Activated CD4-positive, alpha-beta T cell treated with anti-CD3 and anti-CD28 coated beads, Interleukin-2, amount 10 ng/mL, durations not matched to agents 7 days and 5 days (primary cell): ENCODE data around the gene LSM10. TPM values are rescaled to one million over a fixed set of nuclear protein-coding genes. Genes with fewer than 3 reads are reported as not detected.

Experiments used
- CTCF ChIA-PET: fragments of 350-600 bp; sonication (Branson Sonifier 250); formaldehyde crosslinking; loops from one replicate; lab custom pipeline; 2021; ENCODE audit warnings: antibody characterized with exemption; lab: Charles Lee
- POLR2A ChIA-PET: fragments of 350-600 bp; sonication (Branson Sonifier 250); formaldehyde crosslinking; loops from one replicate; lab custom pipeline; 2021; ENCODE audit warnings: antibody characterized with exemption; lab: Charles Lee
- DNase-seq: peaks from one replicate; pipeline ENCODE4 v3.0.0-alpha.2; 2020
- H3K27ac Mint-ChIP-seq: one replicate; pipeline ENCODE4 v1.8.0; 2021; ENCODE audit warnings: mild to moderate bottlenecking, moderate library complexity, mixed read lengths
- H3K27me3 Mint-ChIP-seq: one replicate; pipeline ENCODE4 v1.8.0; 2021; ENCODE audit warnings: mixed read lengths
- H3K36me3 Mint-ChIP-seq: one replicate; pipeline ENCODE4 v1.8.0; 2021; ENCODE audit warnings: low read depth, mixed read lengths
- H3K4me1 Mint-ChIP-seq: one replicate; pipeline ENCODE4 v1.8.0; 2021; ENCODE audit warnings: mixed read lengths
- H3K4me3 Mint-ChIP-seq: one replicate; pipeline ENCODE4 v1.8.0; 2021; ENCODE audit warnings: mild to moderate bottlenecking, moderate library complexity, mixed read lengths
- H3K9me3 Mint-ChIP-seq: one replicate; pipeline ENCODE4 v1.8.0; 2021; ENCODE audit warnings: mixed read lengths
- total RNA-seq, 2 experiments: library from RNA; stranded (reverse); gene quantifications; one replicate each; pipeline ENCODE4 v1.2.3, GENCODE V29; 2021

The LSM10 gene
- total RNA-seq, 2 experiments from 2014 or later = 39.3 to 39.4 TPM

- no peak for DNase-seq
Measured at GRCh38 chr1:36387141-36387949, 10.4 kb downstream of the LSM10 start.

GRCh38 chr1:36386265-36387140 is 11.2 kb downstream of the LSM10 start:
- Mint-ChIP-seq H3K9me3 (no peaks in the 10 kb centered on the region), H3K4me1 (peaks cover 66% of the 10 kb centered on the region), H3K4me3 (peak overlapping the region; percentile 82), H3K27ac (peak overlapping the region; percentile 99), H3K27me3 (no peaks in the 10 kb centered on the region), H3K36me3 (peaks cover 35% of the 10 kb centered on the region)
- DNase-seq = peak; percentile 94
- POLR2A ChIA-PET = interaction anchor here (0.6 to 1.4 kb wide), 9 partner anchors 9 to 226 kb away, joined by 3 to 6 read pairs (median 4); partner anchors contain the start of genes LSM10 and THRAP3
- CTCF ChIA-PET = interaction anchor here (0.7 to 4.9 kb wide), 11 partner anchors 13 to 237 kb away, joined by 3 to 55 read pairs (median 3); partner anchors contain the start of gene LSM10

More at GRCh38 chr1:36387141-36387949, 10.4 kb downstream of the LSM10 start:
- H3K4me1 Mint-ChIP-seq = peaks cover 65% of the 10 kb centered on the region
- H3K27ac Mint-ChIP-seq = peak overlapping the region; percentile 99
- POLR2A ChIA-PET = interaction anchor here (0.9 to 1.4 kb wide), 6 partner anchors 10 to 227 kb away, joined by 3 to 6 read pairs (median 4); partner anchors contain the start of genes LSM10 and THRAP3
- CTCF ChIA-PET = interaction anchor here (0.6 to 4.9 kb wide), 12 partner anchors 12 to 237 kb away, joined by 3 to 55 read pairs (median 3); partner anchors contain the start of gene LSM10
- no peaks in the 10 kb centered on the region for H3K27me3 Mint-ChIP-seq
- no peaks in the 10 kb centered on the region for H3K9me3 Mint-ChIP-seq
- H3K4me3 Mint-ChIP-seq = peak overlapping the region; percentile 82
- H3K36me3 Mint-ChIP-seq = peaks cover 37% of the 10 kb centered on the region

DNA sequence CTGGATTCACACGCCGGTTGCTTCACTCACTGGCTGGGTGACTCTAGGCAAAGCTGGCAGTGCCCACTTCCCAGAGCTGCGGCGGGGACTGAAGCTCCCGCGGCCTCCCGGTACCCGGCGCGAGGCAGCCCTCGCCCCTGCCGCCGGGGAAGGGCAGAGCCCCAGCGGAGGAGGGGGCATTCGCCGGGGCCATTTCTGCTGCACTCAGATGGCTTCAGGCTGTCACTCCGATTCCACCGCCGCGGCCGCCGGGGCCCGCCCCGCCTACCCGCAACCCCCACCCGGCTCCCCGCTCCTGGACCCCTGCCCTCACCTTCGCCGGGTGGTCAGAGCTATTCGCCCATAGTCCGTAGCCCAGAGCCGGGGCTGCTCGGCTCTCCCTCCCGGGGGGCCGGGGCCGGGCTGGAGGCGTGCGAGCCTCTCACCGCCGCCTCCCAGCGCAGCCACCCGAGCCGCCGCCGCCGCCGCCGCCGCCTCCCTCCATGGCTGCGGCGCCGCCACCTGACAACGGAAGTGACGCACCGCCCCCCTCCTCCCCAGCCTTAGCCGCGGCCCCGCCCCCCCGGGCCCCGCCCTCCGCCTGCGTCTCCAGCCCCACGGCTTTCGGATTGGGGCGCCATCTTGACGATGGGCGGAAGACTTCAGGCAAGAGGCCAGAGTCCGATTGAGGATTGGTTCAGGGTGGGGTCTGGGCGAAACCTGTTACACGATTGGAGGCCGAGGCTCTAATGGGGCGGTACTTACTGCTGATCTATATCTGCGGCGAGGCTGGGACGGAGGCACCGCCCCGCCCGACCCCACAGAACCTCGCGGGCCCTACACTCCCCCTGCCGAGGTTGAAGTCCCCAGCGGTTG is 12.1 kb downstream of the LSM10 start, which contains the start of gene STK40:
Gene STK40 (minus strand): TSS at position 515 of the 855 bp plus-strand sequence. CDS start 24,592 bp downstream, outside the sequence.
- H3K9me3 Mint-ChIP-seq = no peaks in the 10 kb centered on the region
- H3K36me3 Mint-ChIP-seq = peaks cover 30% of the 10 kb centered on the region
- H3K4me1 Mint-ChIP-seq = peaks cover 67% of the 10 kb centered on the region
- POLR2A ChIA-PET = interaction anchor here (0.6 to 1.4 kb wide), 6 partner anchors 10 to 162 kb away, joined by 3 to 6 read pairs (median 4); partner anchors contain the start of genes LSM10 and THRAP3
- H3K4me3 Mint-ChIP-seq = peak within 1 kb of the TSS; percentile 82
- DNase-seq = peak; percentile 99
- CTCF ChIA-PET = interaction anchor here (0.8 to 4.9 kb wide), 5 partner anchors 8 to 39 kb away, joined by 3 to 55 read pairs (median 3); partner anchors contain the start of gene LSM10
- peak within 1 kb of the TSS; percentile 99 for H3K27ac Mint-ChIP-seq
- H3K27me3 Mint-ChIP-seq = no peaks in the 10 kb centered on the region

DNA sequence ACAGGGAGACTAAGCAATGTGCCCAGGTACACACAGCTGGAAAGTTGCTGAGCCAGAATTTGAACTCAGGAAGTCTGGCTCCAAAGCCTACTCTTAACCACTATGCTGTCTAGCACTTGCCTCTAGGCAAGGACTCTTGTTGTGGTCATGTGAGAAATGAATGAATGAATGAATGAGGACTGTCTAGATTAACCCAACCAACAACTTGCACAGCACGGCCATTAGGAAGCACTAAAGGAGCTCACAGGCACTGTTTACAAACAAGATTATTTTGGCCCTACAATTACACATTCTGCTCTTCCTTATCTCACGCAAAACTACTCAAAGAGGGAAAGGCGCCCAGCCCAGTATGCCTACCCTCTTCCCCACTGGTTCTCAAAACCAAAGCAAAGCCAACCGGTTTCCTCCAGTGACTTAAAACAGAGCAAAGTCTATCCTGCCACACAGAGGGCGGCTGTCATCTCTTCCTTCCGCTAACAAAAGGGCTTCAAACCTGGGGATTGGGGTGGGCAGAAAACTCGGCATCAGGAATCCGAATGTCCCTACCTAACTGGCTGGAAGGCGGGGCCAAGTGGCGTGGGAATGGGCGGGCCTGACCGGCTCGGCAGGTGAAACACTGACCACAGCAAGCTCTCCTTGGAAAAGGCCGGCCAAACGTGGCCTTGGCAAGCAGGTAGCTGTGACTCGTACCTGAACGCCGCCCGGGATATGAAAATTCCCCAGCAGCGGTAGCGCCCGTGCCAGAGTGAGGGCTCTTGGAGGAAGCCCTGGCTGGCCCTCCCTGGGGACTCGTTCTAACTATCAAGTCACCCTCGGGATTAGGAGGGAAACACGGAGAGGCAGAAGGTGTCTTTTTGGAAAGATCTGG is 12.9 kb downstream of the LSM10 start:
- ChIA-PET CTCF (interaction anchor here (0.5 to 1.4 kb wide), 4 partner anchors 8 to 124 kb away, joined by 3 to 5 read pairs (median 4); no protein-coding TSS in a partner anchor), POLR2A (no interaction called here)
- Mint-ChIP-seq H3K4me1 (peaks cover 69% of the 10 kb centered on the region), H3K36me3 (peaks cover 25% of the 10 kb centered on the region), H3K27ac (peak overlapping the region; percentile 91), H3K4me3 (peak overlapping the region; percentile 82), H3K9me3 (no peaks in the 10 kb centered on the region), H3K27me3 (no peaks in the 10 kb centered on the region)
- peak; percentile 62 for DNase-seq

- Mint-ChIP-seq H3K4me1 (peaks cover 73% of the 10 kb centered on the region), H3K4me3 (peak overlapping the region; percentile 82), H3K27me3 (no peaks in the 10 kb centered on the region), H3K27ac (peak overlapping the region; percentile 60), H3K9me3 (no peaks in the 10 kb centered on the region), H3K36me3 (peaks cover 22% of the 10 kb centered on the region)
- CTCF ChIA-PET = interaction anchor here (1.4 to 1.5 kb wide), 3 partner anchors 11 to 14 kb away, joined by 3 to 6 read pairs (median 5); partner anchors contain the start of gene LSM10
- POLR2A ChIA-PET = no interaction called here
- no peak for DNase-seq
Measured at GRCh38 chr1:36383240-36383639, 14.5 kb downstream of the LSM10 start.

- H3K4me3 Mint-ChIP-seq = no peak overlapping the region
- no peak overlapping the region for H3K27ac Mint-ChIP-seq
- DNase-seq = no peak
- H3K27me3 Mint-ChIP-seq = no peaks in the 10 kb centered on the region
- POLR2A ChIA-PET = no interaction called here
- CTCF ChIA-PET = interaction anchor here (0.6 to 1.5 kb wide), 3 partner anchors 13 to 103 kb away, joined by 3 to 6 read pairs (median 5); partner anchors contain the start of gene LSM10
- peaks cover 76% of the 10 kb centered on the region for H3K4me1 Mint-ChIP-seq
- no peaks in the 10 kb centered on the region for H3K9me3 Mint-ChIP-seq
- H3K36me3 Mint-ChIP-seq = peaks cover 23% of the 10 kb centered on the region
Measured at GRCh38 chr1:36382669-36383068, 15.0 kb downstream of the LSM10 start.

DNA sequence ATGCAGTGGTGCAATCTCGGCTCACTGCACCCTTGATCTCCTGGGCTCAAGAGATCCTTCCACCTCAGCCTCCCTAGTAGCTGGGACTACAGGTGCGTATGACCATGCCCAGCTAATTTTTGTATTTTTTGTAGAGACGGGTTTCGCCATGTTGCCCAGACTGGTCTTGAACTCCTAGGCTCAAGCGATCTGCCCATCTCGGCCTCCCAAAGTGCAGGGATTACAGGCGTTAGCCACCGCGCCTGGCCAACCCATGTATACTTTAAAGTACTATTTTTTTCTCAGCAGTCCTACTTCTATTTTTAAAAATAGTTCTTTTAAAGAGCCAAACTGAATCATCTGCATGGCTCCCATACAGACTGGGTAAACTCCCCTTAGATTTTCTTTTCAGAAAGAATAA is 15.5 kb downstream of the LSM10 start:
- H3K9me3 Mint-ChIP-seq = no peaks in the 10 kb centered on the region
- no peak for DNase-seq
- H3K36me3 Mint-ChIP-seq = peaks cover 23% of the 10 kb centered on the region
- H3K4me1 Mint-ChIP-seq = peaks cover 74% of the 10 kb centered on the region
- no peak overlapping the region for H3K4me3 Mint-ChIP-seq
- ChIA-PET CTCF (interaction anchor here (0.6 to 1.6 kb wide), 4 partner anchors 13 to 103 kb away, joined by 3 to 6 read pairs (median 5); partner anchors contain the start of gene LSM10), POLR2A (no interaction called here)
- H3K27ac Mint-ChIP-seq = no peak overlapping the region
- no peaks in the 10 kb centered on the region for H3K27me3 Mint-ChIP-seq

DNA sequence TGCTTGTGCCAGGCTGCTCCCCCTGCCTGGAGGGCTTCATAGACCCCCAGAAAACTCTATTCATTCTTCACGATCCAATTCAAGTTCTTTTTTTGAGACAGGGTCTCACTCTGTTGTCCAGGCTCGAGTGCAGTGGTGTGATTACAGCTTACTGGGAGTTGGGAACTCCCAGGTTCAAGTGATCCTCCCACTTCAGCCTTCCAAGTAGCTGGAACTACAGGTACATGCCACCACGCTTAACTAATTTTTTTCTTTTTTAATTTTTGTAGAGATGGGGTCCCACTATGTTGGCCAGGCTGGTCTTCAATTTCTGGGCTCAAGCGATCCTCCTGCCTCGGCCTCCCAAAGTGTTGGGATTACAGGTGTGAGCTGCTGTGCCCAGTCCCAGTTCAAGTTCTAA is 16.3 kb downstream of the LSM10 start:
- H3K27ac Mint-ChIP-seq = no peak overlapping the region

DNA sequence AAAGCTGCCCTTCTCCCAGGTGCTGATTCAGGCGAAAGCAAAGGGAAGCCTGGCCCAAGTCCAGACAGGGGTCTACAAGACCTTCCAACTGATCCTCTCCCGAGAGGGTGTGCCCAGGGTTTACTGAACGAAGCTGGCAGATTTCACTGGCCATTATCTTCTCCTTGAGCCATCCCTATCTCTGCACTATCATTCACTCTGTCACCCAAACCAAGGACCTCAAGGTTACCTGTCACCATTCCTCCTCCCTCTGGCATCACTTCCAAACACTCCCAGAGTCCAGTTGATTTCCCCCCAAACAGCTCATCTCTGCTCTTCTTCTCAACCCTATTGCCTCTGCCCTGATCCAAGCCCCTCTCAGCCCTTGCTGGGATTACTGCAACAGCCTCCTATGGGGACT is 16.9 kb downstream of the LSM10 start:
- Mint-ChIP-seq H3K36me3 (peaks cover 27% of the 10 kb centered on the region), H3K9me3 (no peaks in the 10 kb centered on the region), H3K4me1 (peaks cover 73% of the 10 kb centered on the region), H3K27me3 (no peaks in the 10 kb centered on the region), H3K4me3 (no peak overlapping the region), H3K27ac (peak overlapping the region; percentile 37)
- no peak for DNase-seq
- ChIA-PET CTCF (interaction anchor here (1.3 to 1.6 kb wide), 2 partner anchors 31 to 232 kb away, joined by 3 to 5 read pairs; partner anchors contain the start of gene TRAPPC3), POLR2A (no interaction called here)

More for the DNA sequence above, 16.3 kb downstream of the LSM10 start:
- no peaks in the 10 kb centered on the region for H3K27me3 Mint-ChIP-seq
- H3K36me3 Mint-ChIP-seq = peaks cover 22% of the 10 kb centered on the region
- CTCF ChIA-PET = interaction anchor here (1.3 to 1.6 kb wide), 2 partner anchors 31 to 232 kb away, joined by 3 to 5 read pairs; partner anchors contain the start of gene TRAPPC3
- POLR2A ChIA-PET = no interaction called here
- peaks cover 68% of the 10 kb centered on the region for H3K4me1 Mint-ChIP-seq
- DNase-seq = no peak
- no peaks in the 10 kb centered on the region for H3K9me3 Mint-ChIP-seq
- no peak overlapping the region for H3K4me3 Mint-ChIP-seq

GRCh38 chr1:36380143-36380619 is 17.5 kb downstream of the LSM10 start:
- Mint-ChIP-seq H3K9me3 (no peaks in the 10 kb centered on the region), H3K27ac (peak overlapping the region; percentile 68), H3K27me3 (no peaks in the 10 kb centered on the region), H3K4me3 (no peak overlapping the region), H3K36me3 (peaks cover 28% of the 10 kb centered on the region), H3K4me1 (peaks cover 75% of the 10 kb centered on the region)
- ChIA-PET POLR2A (no interaction called here), CTCF (interaction anchor here (1.3 kb wide), 1 partner anchor 231 kb away, joined by 3 read pairs; the partner anchor contains the start of gene TRAPPC3)
- no peak for DNase-seq
